OCI-LY7 (cell line): ENCODE measurements around the gene F11. TPM values are rescaled to one million over a fixed set of nuclear protein-coding genes. Genes with fewer than 3 reads are reported as not detected.

Source experiments
- BruUV-seq: library from RNA; stranded (reverse); fragments of 400-500 nt; replicated peaks from 2 replicates; lab custom pipeline; 2021; lab: Mats Ljungman, UMichigan
- CTCF ChIA-PET: fragments of 300-600 bp; sonication (Branson Sonifier 250); formaldehyde crosslinking; loops from one replicate; lab custom pipeline; 2022; ENCODE audit warnings: antibody characterized with exemption; ENCODE audit not compliant: unreplicated experiment; lab: Charles Lee
- POLR2A ChIA-PET: fragments of 300-600 bp; sonication (Branson Sonifier 250); formaldehyde crosslinking; loops from one replicate; lab custom pipeline; 2022; ENCODE audit warnings: antibody characterized with exemption; lab: Charles Lee
- DNase-seq: peaks from one replicate; pipeline ENCODE4 v3.0.0-alpha.2; 2015; ENCODE audit warnings: low spot score
- H2AFZ ChIP-seq: fragments of 200-600 bp; sonication (generic), shearing (Covaris generic); 2 replicates; pipeline ENCODE4 v1.6.1; 2014; ENCODE audit warnings: mild to moderate bottlenecking, antibody characterized with exemption, low read length, moderate library complexity
- H3K27ac ChIP-seq: fragments of 200-600 bp; sonication (generic); 2 replicates; pipeline ENCODE4 v1.5.1; 2014; ENCODE audit warnings: mixed run types, low read depth, mild to moderate bottlenecking, moderate library complexity, low read length, inconsistent platforms; ENCODE audit not compliant: poor library complexity, severe bottlenecking
- H3K36me3 ChIP-seq: fragments of 200-600 bp; sonication (generic); 2 replicates; pipeline ENCODE4 v1.6.1; 2014; ENCODE audit warnings: mild to moderate bottlenecking, antibody characterized with exemption, low read length, moderate library complexity, mixed read lengths; ENCODE audit not compliant: insufficient read depth
- H3K4me1 ChIP-seq: fragments of 200-600 bp; sonication (generic); 2 replicates; pipeline ENCODE4 v1.5.1; 2014; ENCODE audit warnings: mild to moderate bottlenecking, low read length; ENCODE audit not compliant: insufficient read depth, poor library complexity, severe bottlenecking
- H3K4me2 ChIP-seq: fragments of 200-600 bp; sonication (generic); 2 replicates; pipeline ENCODE4 v1.6.1; 2014; ENCODE audit warnings: mild to moderate bottlenecking, low read length
- H3K4me3 ChIP-seq: fragments of 200-600 bp; sonication (generic); 2 replicates; pipeline ENCODE4 v1.5.1; 2014; ENCODE audit warnings: mild to moderate bottlenecking, low read depth, low read length; ENCODE audit not compliant: poor library complexity, severe bottlenecking
- H3K79me2 ChIP-seq: fragments of 200-600 bp; sonication (generic); 2 replicates; pipeline ENCODE4 v1.6.1; 2016; ENCODE audit warnings: low read depth, mild to moderate bottlenecking, low read length, moderate library complexity, mixed read lengths; ENCODE audit not compliant: insufficient read depth
- H3K9me2 ChIP-seq: fragments of 200-600 bp; sonication (generic); 2 replicates; pipeline ENCODE4 v1.6.1; 2016; ENCODE audit warnings: mild to moderate bottlenecking, low read length, mixed read lengths; ENCODE audit not compliant: insufficient read depth
- H3K9me3 ChIP-seq: fragments of 200-600 bp; sonication (generic); 2 replicates; pipeline ENCODE4 v1.6.1; 2014; ENCODE audit warnings: mild to moderate bottlenecking, mixed run types, low read length, mixed read lengths
- H4K20me1 ChIP-seq: fragments of 200-600 bp; sonication (generic); 2 replicates; pipeline ENCODE4 v1.6.1; 2014; ENCODE audit warnings: mild to moderate bottlenecking, antibody characterized with exemption, low read length, moderate library complexity, mixed read lengths; ENCODE audit not compliant: insufficient read depth
- CTCF ChIP-seq: fragments of 200-600 bp; sonication (generic); conservative IDR thresholded peaks from 2 replicates; pipeline ENCODE4 v1.5.1; 2014; ENCODE audit warnings: mild to moderate bottlenecking, antibody characterized with exemption, low read length, moderate library complexity, mixed read lengths
- EZH2phosphoT487 ChIP-seq: fragments of 200-600 bp; sonication (generic); IDR thresholded peaks from 2 replicates; pipeline ENCODE4 v1.6.1; 2018; ENCODE audit warnings: low read depth, borderline replicate concordance, mild to moderate bottlenecking, mixed run types, antibody characterized with exemption, low read length, moderate library complexity, mixed read lengths
- intact Hi-C: fragments of 100-400 bp; cut with micrococcal nuclease; formaldehyde crosslinking; loops from one replicate; pipeline ENCODE4 v1.10.0; 2022; ENCODE audit not compliant: unreplicated experiment
- total RNA-seq, 2 experiments: library from RNA; depleted of rRNA in 1 of 2; stranded (reverse); fragments of >200 nt in 1 of 2; shearing (Covaris generic) in 1 of 2; gene quantifications; 2 replicates each; pipeline ENCODE4 v1.2.3, GENCODE V29; 2014 to 2022

The F11 gene
- total RNA-seq, 2 experiments from 2014 or later = not detected

GRCh38 chr4:186298031-186298647 is 32.1 kb downstream of the F11 start:
- H3K4me3 ChIP-seq = no peak overlapping the region
- H3K36me3 ChIP-seq = no peaks in the 10 kb centered on the region
- intact Hi-C loops = no loop called here
- no peak overlapping the region for H3K4me2 ChIP-seq
- no peaks in the 10 kb centered on the region for H3K79me2 ChIP-seq
- no peaks in the 10 kb centered on the region for H3K9me2 ChIP-seq
- BruUV-seq = no TSS peak
- DNase-seq = no peak
- ChIA-PET POLR2A (no interaction called here), CTCF (no interaction called here)
- H4K20me1 ChIP-seq = no peaks in the 10 kb centered on the region
- H3K4me1 ChIP-seq = no peaks in the 10 kb centered on the region
- no peak for TF ChIP-seq CTCF
- TF ChIP-seq EZH2phosphoT487 = no peak
- H3K27ac ChIP-seq = no peak overlapping the region
- no peak overlapping the region for H2AFZ ChIP-seq
- no peaks in the 10 kb centered on the region for H3K9me3 ChIP-seq

- no TSS peak for BruUV-seq
- intact Hi-C loops = no loop called here
- ChIA-PET POLR2A (no interaction called here), CTCF (no interaction called here)
- Histone ChIP-seq H3K36me3 (no peaks in the 10 kb centered on the region), H3K9me2 (no peaks in the 10 kb centered on the region), H4K20me1 (no peaks in the 10 kb centered on the region), H3K79me2 (no peaks in the 10 kb centered on the region), H3K4me2 (no peak overlapping the region), H3K27ac (no peak overlapping the region), H2AFZ (no peak overlapping the region), H3K9me3 (no peaks in the 10 kb centered on the region), H3K4me3 (no peak overlapping the region), H3K4me1 (no peaks in the 10 kb centered on the region)
- no peak for DNase-seq
- TF ChIP-seq EZH2phosphoT487 = no peak
- no peak for TF ChIP-seq CTCF
Measured at GRCh38 chr4:186299291-186299690, 33.3 kb downstream of the F11 start.

- BruUV-seq = no TSS peak
- Histone ChIP-seq H3K9me2 (no peaks in the 10 kb centered on the region), H2AFZ (no peak overlapping the region), H3K36me3 (no peaks in the 10 kb centered on the region), H3K4me2 (0 out of 2 replicates have a peak overlapping the region, but pooled peaks have one; percentile 3), H3K9me3 (no peaks in the 10 kb centered on the region), H3K4me1 (no peaks in the 10 kb centered on the region), H3K4me3 (no peak overlapping the region), H3K79me2 (no peaks in the 10 kb centered on the region), H3K27ac (no peak overlapping the region), H4K20me1 (no peaks in the 10 kb centered on the region)
- no peak for TF ChIP-seq EZH2phosphoT487
- no peak for TF ChIP-seq CTCF
- POLR2A ChIA-PET = no interaction called here
- DNase-seq = no peak
- intact Hi-C loops = no loop called here
- CTCF ChIA-PET = no interaction called here
Measured at GRCh38 chr4:186300659-186301390, 34.8 kb downstream of the F11 start.
